HG03060 (cell line): ENCODE results near the gene LINC01488.

ENCODE experiments used
- ATAC-seq: cut with Tn5 transposase; IDR thresholded peaks from one replicate; pipeline ENCODE4 v1.9.1; 2021; ENCODE audit warnings: low read depth, moderate number of reproducible peaks; ENCODE audit not compliant: unreplicated experiment

LINC01488 gene

DNA sequence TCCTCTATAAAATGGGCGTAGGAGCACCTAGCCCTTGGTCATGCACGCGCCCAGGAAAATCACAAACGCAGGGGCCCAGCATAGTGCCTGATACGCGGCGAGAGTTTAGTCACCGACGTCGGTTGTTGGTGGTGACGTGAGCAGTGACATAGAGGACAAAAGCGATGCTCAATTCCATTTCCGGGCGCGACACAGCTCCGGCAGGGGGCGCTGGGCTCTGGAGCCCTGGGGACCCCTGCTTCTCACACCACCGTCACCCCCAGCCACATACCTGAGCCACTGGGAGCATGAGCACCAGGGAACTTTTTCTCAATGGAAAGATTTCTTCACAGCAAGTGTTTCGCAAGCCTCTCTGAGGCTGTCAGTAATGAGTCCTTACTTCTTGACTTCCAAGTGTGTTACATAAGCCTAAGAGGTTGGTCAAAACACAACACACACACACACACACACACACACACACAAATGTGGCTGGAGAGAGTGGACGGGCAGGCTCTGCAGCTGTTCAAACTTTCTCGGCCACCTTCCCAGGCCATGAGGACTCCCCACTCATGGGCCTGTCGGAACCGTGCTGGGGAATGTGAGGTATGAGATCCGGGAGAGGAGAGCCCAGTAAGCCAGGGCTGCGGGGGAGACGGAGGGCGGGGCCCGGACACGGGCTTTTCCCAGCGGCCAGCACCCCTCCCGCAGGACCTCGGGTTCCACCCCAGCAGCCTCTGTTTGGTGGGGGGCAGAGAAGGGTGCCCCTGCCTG, 36.9 kb upstream of the LINC01488 start:
- ATAC-seq: no peak

DNA sequence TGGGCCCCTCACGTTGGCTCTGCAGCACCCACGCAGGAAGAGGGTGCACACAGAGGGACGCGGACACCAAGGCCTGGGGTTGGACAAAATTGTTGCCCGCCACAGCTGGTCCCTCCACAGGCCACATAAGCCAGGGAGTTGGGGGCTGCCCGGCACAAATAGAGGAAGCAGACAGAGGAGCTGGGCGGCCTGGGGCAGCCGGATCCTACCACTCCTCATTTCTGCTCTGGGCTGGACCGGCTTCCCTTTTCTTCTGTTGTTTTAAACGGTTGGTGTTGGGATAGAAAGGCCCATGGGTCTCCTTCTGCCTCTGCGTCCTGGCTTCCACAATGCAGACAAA, 36.4 kb upstream of the LINC01488 start:
- no peak for ATAC-seq

DNA sequence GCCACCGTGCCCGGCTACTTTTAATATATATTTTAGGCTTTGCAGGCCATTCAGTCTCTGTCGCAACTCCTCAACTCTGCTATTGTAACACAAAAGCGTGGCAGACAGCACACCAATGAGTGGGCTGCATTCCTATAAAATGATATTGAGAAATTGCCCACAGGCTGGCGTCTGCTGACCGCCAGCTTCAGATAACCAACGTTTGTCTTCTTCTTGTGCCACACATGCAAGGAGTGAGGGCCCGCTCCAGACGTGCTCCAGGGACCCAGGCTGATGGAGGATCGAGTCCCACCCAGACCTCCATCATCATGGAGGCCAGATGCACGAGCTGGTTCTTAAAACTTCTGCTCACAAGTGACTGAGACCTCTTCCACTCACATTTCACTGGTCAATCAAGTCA, 35.4 kb upstream of the LINC01488 start:
- ATAC-seq: no peak

DNA sequence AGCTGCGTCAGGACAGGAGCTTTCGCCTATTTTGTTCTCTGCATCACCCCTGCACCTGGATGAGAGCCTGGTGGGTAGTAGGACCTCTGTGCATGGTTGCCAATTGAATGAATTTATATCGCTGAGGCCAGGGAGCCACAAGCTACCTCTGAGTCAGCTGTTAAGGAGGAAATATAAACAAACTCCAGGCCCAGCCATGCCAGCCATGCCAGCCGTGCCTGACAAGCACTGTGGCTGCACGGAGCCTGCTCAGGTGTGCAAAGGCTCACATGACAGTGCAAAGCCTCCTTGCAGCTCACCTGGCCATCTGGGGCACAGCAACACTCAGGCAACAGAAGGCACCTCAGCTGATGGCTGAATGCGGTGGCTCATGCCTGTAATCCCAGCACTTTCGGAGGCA, 33.7 kb upstream of the LINC01488 start:
- ATAC-seq: no peak

DNA sequence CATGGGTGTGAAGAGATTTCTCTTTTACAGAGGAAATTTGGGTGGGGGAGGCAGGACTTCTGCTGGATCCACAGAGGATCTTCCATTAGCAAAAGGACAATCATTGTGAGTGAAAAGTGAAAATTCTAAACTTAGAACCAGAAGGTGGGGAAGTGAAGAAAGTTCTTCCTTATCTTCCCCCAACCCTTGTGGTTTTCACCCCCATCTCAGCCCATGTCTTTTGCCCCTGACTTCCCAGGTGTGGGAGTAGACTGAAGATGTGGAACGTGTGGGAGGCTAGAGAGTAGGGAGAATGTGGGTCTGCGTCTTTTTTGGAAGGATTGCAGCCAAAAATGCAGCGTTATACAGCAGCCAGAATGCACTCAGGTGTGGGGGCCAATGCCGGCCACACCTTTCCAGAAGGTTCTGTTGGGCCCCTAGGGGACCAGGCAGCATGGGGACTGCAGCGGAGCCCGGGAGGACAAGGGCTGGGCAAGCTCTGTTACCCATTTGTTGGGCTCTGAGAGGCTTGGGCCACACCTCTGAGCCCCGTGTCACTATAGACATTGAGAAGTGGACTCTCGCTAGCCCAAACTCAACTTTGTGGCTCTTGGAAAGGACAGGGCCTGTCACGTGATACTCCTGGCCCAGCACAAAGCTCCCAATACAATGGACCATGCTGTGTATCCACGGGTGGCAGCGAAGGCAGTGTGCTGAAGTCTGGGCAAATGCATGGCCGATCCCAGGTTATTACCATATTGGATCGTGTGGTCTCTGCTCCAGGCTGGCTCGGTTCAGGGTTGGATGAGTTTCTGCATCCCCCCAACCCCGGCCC, 32.8 kb upstream of the LINC01488 start:
- no peak for ATAC-seq

DNA sequence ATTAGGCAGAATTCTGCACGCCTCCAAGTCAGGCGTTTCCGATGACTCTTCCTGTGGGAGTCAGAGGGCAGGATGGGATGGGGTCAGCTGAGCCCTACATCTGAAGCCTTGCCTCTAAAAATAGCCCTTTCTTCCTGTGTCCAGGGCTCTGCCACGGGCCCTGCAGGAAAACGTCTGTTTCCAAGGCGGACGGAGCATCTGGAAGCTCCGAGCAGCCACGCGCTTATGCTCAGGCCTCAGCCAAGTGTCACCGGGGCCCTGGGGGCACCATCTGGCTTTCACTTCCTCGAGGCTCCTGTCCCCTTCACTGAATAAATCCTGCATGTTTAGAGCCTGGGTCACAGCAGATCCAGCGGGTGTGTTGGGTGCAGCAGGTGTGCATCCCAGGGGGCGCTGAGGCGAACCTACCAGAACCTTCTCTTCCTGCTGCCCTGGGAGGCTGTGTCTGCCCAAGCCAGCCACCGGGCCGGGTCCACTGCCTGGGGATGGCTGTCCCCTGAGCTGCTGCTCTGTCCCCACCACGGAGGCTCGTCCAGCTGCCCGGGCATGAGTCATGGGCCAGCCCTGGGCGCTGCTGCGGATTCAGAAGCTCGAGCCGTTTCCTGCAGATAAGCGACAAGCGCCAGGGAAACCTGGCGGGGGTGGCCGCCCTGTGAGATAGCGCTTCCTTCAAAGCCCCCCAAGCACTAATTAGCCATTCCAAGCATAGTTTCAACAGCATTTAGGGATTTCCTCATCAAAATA, 32.0 kb upstream of the LINC01488 start:
- ATAC-seq: no peak

DNA sequence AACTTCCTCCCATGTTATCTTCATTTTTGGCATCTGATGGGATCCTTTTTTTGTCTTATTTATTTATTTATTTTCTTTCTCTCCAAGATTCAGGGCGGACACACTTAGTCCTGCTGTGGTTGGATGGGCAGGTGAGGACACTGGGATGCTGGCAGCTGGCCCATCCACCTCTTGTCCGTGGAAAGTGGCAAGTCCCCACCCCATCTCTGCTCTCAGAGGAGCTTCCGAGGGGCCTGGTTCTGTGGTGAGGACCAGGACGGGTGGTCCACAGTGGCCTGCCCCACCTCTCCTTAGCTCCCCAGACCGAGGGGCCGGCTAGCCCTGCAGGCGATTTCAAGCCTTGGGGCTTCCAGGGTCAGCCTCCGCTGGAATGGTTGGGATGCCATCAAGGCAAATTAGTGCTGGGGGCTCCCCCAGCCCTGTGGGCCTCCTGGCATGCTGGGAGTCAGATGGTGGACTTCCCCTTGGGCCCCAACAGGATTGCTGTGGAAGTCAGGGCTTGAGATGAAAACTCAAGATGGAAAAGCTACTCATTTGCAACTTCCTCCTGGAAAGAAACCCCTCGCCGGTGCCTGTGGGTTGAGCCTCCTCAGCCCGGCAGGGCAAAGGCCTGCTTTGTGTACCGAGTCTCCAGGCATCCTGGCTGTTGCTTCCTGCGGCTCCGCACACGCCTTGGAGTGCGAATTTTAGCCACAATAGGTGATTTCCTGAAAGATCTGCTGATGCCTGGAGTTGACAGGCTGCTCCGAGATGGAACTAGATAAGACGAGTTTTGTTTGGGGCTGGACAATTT, 31.2 kb upstream of the LINC01488 start:
- ATAC-seq: no peak

DNA sequence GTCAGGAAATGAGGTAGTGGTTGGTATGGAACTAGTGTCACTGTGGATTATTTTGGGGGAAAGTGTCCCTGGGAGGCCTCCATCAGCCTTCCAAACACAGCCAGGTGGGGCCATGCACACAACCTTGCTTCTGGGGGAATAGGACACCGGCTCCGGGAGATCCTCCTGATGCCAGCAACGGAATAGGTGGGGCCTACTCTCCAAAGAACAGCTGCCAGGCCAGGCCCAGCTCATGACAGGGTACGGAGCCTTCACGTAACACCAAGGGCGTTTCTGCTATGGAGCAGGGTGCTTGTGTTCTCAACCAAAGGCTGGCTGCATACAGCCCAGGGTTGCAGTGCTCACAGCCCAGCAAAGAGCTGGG, 30.6 kb upstream of the LINC01488 start:
- ATAC-seq: no peak

DNA sequence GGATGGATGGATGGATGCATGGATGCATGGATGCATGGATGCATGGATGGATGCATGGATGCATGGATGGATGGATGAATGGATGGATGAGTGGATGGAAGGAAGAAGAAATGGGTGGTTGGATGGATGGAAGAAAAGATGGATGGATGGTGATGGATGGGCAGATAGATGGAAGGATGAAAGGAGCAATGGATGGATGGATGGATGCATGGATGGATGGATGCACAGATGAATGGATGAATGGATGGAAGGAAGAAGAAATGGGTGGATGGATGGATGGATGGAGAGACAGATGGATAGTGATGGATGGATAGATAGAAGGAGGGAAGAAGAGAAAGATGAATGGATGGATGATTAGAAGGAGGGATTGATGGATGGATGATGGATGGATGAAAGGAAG, 30.2 kb upstream of the LINC01488 start:
- ATAC-seq: no peak

DNA sequence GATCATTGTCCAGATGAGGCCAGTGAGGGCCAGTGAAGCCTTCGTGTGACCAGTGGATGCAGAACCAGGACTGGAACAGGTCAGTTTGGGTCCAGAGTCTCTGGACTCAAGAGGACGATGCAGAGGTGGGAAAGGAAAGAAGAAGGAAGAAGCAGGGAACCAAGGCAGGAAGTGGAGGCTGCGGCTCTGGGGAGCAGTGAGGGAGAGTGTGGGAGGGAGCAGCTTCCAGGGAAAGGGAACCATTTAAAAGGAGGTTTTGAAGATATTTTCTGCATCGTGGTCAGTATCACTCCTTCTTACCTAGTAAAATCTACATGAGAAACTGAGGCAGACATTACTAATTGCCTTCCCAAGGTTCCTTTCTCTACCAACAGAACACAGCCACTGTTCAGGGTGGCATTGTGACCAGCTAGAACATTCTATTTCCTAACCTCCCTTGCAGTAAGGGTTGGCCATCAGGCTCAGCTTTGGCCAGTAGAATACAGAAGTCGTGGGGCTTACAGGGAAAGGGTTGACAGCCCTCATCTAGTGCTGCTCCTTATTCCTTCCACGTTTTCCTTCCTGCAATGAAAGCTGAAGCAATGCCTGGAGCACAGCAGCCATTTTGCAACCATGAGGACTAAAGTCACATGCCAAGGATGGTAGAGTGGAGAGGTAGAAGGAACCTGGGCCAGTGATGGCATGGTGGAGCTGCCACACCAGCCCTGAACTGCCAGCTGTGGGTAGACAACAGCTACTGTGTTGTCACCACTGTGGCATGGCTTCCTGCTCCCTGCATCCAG, 29.1 kb upstream of the LINC01488 start:
- ATAC-seq: no peak

DNA sequence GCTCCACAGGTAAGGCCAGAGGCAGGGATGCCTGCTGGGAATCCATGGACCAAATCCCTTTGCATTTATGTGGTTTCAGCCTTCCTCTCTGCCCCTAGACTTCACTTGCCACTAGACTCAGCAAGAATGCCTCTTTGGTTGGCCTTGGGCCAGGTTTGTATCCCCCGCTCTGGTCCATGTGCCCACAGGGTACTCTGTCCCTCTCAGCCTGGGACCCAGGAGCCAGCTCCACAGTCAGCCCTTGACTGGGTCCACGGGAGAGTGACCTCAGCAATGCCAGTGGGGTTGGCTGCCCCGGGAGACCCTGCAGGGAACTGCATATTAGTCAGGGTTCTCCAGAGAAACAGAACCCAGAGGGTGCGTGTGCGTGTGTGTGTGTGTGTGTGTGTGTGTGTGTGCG, 28.3 kb upstream of the LINC01488 start:
- no peak for ATAC-seq

DNA sequence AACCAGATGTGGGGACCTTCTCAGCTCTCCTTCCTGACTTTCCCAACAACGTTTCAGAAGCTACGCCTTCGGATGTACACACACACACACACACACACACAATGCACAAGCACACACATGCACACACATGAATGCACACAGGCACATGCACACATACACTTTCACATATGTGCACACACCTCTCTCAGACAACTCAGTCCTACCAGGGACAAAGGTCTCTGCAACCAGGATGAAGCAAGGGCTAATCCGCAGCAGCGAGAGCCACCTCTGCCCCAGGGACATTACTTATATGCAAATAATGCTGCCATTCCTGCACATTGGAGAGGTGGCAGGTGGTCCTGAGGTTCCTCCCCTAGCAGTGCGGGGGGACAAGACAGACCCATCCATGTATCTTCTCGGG, 27.4 kb upstream of the LINC01488 start:
- no peak for ATAC-seq

DNA sequence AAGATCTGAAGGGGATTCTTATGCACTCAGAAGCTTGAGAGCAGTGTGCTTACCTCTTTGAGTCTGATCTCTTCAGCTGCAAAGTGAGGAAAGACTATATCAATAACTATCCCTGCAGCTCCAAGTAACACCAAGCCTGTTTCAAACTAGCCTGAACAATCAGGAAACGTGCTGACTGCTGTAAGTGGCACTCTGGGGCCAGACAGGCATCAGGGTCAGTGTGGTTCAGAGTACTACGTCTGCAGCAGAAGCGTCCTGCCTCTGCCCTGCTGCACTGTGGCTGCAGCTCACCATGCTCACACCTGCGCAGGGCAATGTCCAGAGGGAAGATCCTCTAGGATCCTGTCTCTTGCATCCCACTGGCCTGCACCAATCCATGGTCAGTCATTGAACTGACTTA, 25.5 kb upstream of the LINC01488 start:
- no peak for ATAC-seq

DNA sequence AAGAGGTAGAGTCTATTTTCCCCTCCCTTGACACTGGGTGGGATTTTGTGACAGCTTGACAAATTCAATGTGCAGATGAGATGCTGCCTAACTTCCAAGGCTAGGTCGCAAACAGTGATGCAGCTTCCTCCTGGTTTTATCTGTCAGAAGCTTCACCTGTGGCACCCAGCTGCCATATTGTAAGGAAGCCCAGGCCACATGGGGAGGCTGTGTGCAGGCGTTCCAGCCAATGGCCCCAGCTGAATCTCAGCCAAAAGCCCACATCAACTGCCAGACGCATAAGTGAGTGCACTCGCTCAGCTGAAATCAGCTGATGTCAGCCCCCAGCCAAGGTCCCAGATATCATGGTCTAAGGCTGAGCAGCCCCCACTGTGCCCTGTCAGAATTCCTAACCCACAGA, 24.8 kb upstream of the LINC01488 start:
- no peak for ATAC-seq

DNA sequence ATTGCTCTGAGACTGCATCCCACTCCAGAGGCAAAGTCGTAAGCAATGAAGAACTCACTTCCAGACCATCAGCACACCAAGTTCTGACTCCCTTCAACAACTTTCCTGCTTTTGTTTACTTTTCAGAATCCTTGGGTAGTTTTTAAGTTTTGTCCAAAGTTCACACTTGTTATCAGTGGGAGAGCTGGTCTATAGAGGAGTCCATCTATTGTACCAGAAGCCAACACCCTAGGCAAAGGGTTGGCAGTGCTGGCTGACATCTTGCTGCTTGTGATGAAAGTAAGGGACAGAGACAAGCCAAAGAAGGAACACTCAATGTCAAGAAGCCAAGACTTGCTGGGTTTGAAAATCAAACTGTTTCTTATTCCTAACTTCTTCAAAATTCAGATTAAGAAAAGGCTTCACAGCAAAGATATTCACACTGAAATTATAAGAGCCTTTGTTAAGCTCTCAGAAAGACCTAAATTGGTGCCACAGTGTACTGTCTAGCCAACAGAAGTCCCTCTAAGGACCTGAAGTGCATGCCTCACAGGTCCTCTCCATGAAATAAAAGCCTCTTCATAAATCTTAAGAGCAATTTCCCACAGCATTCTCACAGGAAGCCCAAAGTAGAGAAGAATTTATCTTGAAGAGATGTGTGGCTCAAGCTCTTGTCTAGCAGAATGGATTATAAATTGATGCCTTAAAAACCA, 21.5 kb upstream of the LINC01488 start:
- ATAC-seq: no peak

DNA sequence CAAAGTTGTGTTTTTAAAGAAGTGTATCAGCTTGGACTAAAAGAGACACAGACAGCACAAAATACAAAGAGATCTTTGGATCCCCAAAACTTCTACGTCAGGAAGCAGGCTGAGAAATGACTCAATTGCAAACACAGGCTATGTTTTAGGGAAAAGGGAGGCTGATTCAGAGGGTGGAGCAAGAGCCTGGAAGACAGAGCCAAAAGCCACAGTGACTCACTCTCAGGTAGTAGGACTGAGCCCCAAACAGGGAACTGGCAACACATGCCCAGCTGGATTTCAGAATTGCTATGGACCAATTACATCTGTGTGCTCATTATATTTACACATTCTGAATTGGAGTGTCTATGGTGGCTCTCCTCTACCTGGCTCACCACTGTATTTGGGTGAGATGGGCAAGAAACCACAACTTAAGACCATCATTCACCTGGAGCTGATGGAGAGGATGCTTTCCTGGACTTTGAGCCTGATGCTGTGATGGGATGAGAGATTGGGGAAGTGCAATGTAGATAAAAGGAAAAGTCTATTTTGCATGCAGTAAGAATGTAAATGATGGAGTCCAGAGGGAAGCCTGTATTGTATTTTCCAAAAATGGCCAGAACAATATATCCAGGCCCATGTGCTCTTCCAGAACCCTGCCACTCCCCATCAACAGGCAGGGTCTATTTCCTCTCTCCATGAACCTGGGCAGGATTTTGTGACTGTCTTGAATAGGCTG, 20.8 kb upstream of the LINC01488 start:
- ATAC-seq: no peak

DNA sequence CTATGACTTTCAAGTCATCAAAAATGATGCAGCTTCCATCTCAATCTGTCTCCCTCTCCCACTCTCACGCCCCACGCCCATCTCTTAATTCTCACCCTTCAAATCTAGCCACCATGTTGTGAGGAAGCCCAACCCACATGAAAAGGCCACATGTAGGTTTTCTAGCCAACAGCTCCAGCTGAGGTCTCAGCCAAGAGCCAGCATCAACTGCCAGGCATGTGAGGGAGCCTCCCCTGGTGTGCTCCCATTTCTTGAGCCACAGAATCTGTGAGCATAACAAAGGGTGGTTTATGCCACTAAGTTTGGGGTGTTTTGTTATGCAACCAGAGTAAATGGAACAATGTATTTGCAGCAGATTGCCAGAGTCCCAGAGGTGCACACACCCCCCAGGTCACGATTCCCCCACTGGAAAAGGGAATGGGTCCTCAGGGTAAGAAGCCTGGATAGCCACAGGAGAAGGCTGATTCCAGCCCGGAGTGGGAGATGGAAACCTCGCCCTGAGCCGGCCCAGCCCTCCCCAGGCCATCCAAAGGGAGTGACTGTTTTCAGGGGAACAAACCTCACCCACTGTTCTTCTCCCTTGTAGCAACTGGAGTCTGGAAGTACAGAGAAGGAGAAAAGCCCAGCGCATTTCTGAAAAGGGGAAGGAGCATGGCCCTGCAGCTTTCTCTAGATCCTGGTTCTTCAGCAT, 20.0 kb upstream of the LINC01488 start:
- no peak for ATAC-seq
